GM12878 (cell line): ENCODE results near the gene NEK1. TPM values are rescaled to one million over a fixed set of nuclear protein-coding genes. Genes with fewer than 3 reads are reported as not detected.
A peak's percentile ranks its signal among the peaks of the same experiment; 100 is the strongest.

ENCODE experiments used
- ATAC-seq: fragments of 200-7000 bp; cut with Tn5 transposase; 3 replicates; pipeline ENCODE4 v1.9.1; 2020; ENCODE audit warnings: mild to moderate bottlenecking, moderate library complexity
- BruUV-seq: library from RNA; stranded (reverse); fragments of 400-500 nt; replicated peaks from 2 replicates; lab custom pipeline; 2021; lab: Mats Ljungman, UMichigan
- CTCF ChIA-PET: fragments of 300-600 bp; sonication (Branson Sonifier 250); formaldehyde crosslinking; extraction: SDS; loops from one replicate; lab custom pipeline; 2021; ENCODE audit warnings: inconsistent platforms; lab: Yijun Ruan, JAX
- POLR2A ChIA-PET: fragments of 350-600 bp; formaldehyde crosslinking; extraction: SDS; loops from one replicate; lab custom pipeline; 2021; ENCODE audit warnings: inconsistent platforms; lab: Charles Lee
- RAD21 ChIA-PET: fragments of 300-600 bp; sonication (Branson Sonifier 250); formaldehyde crosslinking; loops from one replicate; lab custom pipeline; 2023; ENCODE audit warnings: antibody characterized with exemption; ENCODE audit not compliant: unreplicated experiment; lab: Charles Lee
- SMC1A ChIA-PET: fragments of 300-600 bp; sonication (Branson Sonifier 250); formaldehyde crosslinking; loops from one replicate; lab custom pipeline; 2023; ENCODE audit not compliant: unreplicated experiment, uncharacterized antibody; lab: Charles Lee
- DNase-seq: peaks from one replicate; pipeline ENCODE4 v3.0.0-alpha.2; 2011; ENCODE audit warnings: low read depth, low spot score
- FAIRE-seq: peaks from 3 replicates; lab custom pipeline; 2011; peaks lifted over from hg19 to GRCh38; lab: Jason Lieb, UNC
- H2AFZ ChIP-seq: 2 replicates; pipeline ENCODE4 v1.6.0; 2011; ENCODE audit warnings: low read depth, low read length, control low read depth; ENCODE audit not compliant: control insufficient read depth
- H3K27ac ChIP-seq: 2 replicates; pipeline ENCODE4 v1.5.1; 2011; ENCODE audit warnings: control low read depth; ENCODE audit not compliant: control insufficient read depth, insufficient read depth
- H3K27me3 ChIP-seq, 2 experiments: replicated peaks in 1 of 2; 2 replicates each; pipeline versions ENCODE4 v1.6.0 to v1.6.1; 2011; ENCODE audit warnings: low read length in 1 of 2; ENCODE audit not compliant: control insufficient read depth in 2 of 2, insufficient read depth in 2 of 2
- H3K36me3 ChIP-seq, 2 experiments: 2 replicates each; pipeline ENCODE4 v1.5.1; 2011; ENCODE audit warnings: low read length in 1 of 2; ENCODE audit not compliant: control insufficient read depth in 2 of 2, insufficient read depth in 2 of 2
- H3K4me1 ChIP-seq: 2 replicates; pipeline ENCODE4 v1.6.1; 2011; ENCODE audit warnings: mild to moderate bottlenecking, low read length, moderate library complexity, mixed read lengths; ENCODE audit not compliant: control insufficient read depth, insufficient read depth
- H3K4me2 ChIP-seq: 2 replicates; pipeline ENCODE4 v1.6.0; 2011; ENCODE audit warnings: control low read depth; ENCODE audit not compliant: control insufficient read depth, insufficient read depth
- H3K4me3 ChIP-seq: fragments of 200-600 bp; sonication (generic); 2 replicates; pipeline ENCODE4 v1.5.1; 2016
- H3K79me2 ChIP-seq: 2 replicates; pipeline ENCODE4 v1.6.0; 2011; ENCODE audit warnings: low read length; ENCODE audit not compliant: control insufficient read depth, insufficient read depth
- H3K9ac ChIP-seq: 2 replicates; pipeline ENCODE4 v1.8.0; 2011; ENCODE audit warnings: low read length, control low read depth, mixed read lengths; ENCODE audit not compliant: control insufficient read depth, insufficient read depth
- H3K9me3 ChIP-seq: replicated peaks from 3 replicates; pipeline ENCODE4 v1.5.1; 2011; ENCODE audit warnings: mild to moderate bottlenecking, low read length; ENCODE audit not compliant: control insufficient read depth, insufficient read depth
- H4K20me1 ChIP-seq: 2 replicates; pipeline ENCODE4 v1.6.0; 2011; ENCODE audit not compliant: control insufficient read depth, insufficient read depth
- BACH1 ChIP-seq: fragments of 450-650 bp; IDR thresholded peaks from 2 replicates; pipeline ENCODE4 v1.6.1; 2017; ENCODE audit warnings: mild to moderate bottlenecking, borderline replicate concordance
- BMI1 ChIP-seq: fragments of 450-650 bp; IDR thresholded peaks from 2 replicates; pipeline ENCODE4 v1.6.1; 2016; ENCODE audit warnings: mild to moderate bottlenecking, moderate library complexity, borderline replicate concordance
- CHD2 ChIP-seq: IDR thresholded peaks from 2 replicates; pipeline ENCODE4 v1.6.1; 2011; ENCODE audit warnings: low read depth, low read length, improper control_type of control experiment, borderline replicate concordance
- MTA2 ChIP-seq: fragments of 450-650 bp; IDR thresholded peaks from 2 replicates; pipeline ENCODE4 v1.6.1; 2016; ENCODE audit warnings: low read depth, mild to moderate bottlenecking, moderate library complexity
- NFIC ChIP-seq: IDR thresholded peaks from 2 replicates; pipeline ENCODE4 v1.6.1; 2012; ENCODE audit warnings: low read depth, mild to moderate bottlenecking, inconsistent platforms, low read length, moderate library complexity
- NFXL1 ChIP-seq: fragments of 450-650 bp; IDR thresholded peaks from 2 replicates; pipeline ENCODE4 v1.6.1; 2017; ENCODE audit warnings: antibody characterized with exemption, mild to moderate bottlenecking, borderline replicate concordance
- RCOR1 ChIP-seq: conservative IDR thresholded peaks from 2 replicates; pipeline ENCODE4 v1.6.1; 2012; ENCODE audit warnings: low read depth, low read length, improper control_type of control experiment
- RUNX3 ChIP-seq: IDR thresholded peaks from 2 replicates; pipeline ENCODE4 v1.6.1; 2012; ENCODE audit warnings: low read length, inconsistent platforms
- SKIL ChIP-seq: fragments of 450-650 bp; IDR thresholded peaks from 2 replicates; pipeline ENCODE4 v1.6.1; 2017; ENCODE audit warnings: mild to moderate bottlenecking, low read depth, inconsistent platforms; ENCODE audit not compliant: poor library complexity, severe bottlenecking
- SPI1 ChIP-seq: IDR thresholded peaks from 2 replicates; pipeline ENCODE4 v1.6.1; 2011; ENCODE audit warnings: low read depth, mild to moderate bottlenecking, low read length, moderate library complexity, borderline replicate concordance; ENCODE audit not compliant: insufficient read depth
- TCF7 ChIP-seq: IDR thresholded peaks from 2 replicates; pipeline ENCODE4 v1.6.1; 2014; ENCODE audit warnings: antibody characterized with exemption, borderline replicate concordance
- WGBS: methylation state at CpG from one replicate; pipeline ENCODE4 v1.1.6; 2016; ENCODE audit warnings: low lambda C conversion rate; ENCODE audit not compliant: insufficient replicate concordance, insufficient coverage; ENCODE audit errors: missing lambda C conversion rate; 5-methylcytosine and 5-hydroxymethylcytosine counted together
- in situ Hi-C: fragments of 300-500 bp; cut with MboI; formaldehyde crosslinking; loops from 9 replicates; pipeline ENCODE4 v1.14.3; 2018; ENCODE audit warnings: mixed read lengths
- intact Hi-C: fragments of 100-400 bp; cut with micrococcal nuclease; formaldehyde crosslinking; loops from one replicate; pipeline ENCODE4 v1.14.2; 2022; ENCODE audit not compliant: unreplicated experiment
- polyA plus RNA-seq, 11 experiments: library from polyadenylated mRNA; depleted of rRNA in 4 of 11; unstranded in 6 of 11; stranded (reverse) in 5 of 11; fragments of >200 nt; fragmentation: Nextera tagmentation in 4 of 11; fragmentation: Illumina TruSeq in 1 of 11; extraction: Ambion mirVana in 4 of 11; extraction: Trizol in 1 of 11; gene quantifications; 1 replicate in 1 of 11; 2 replicates in 10 of 11; pipeline versions ENCODE4 v1.2.1 to v1.2.3, GENCODE V29; 2011 to 2016; ENCODE audit warnings: inconsistent platforms in 2 of 11, missing spikeins in 2 of 11, low read depth in 1 of 11
- total RNA-seq, 4 experiments: library from RNA; depleted of rRNA in 3 of 4; stranded (reverse); fragments of >200 nt in 3 of 4; fragmentation: Illumina TruSeq in 1 of 4; extraction: Trizol in 1 of 4; gene quantifications; 2 replicates each; pipeline versions ENCODE4 v1.2.1 to v1.2.3, GENCODE V29; 2013 to 2021
- TF ChIP-seq, protein P1 (sequence below): fragments of 150-350 bp; IDR thresholded peaks from 2 replicates; pipeline ENCODE4 v1.6.1; 2016; ENCODE audit warnings: low read depth, low read length
- TF ChIP-seq, protein P2 (sequence below): fragments of 450-650 bp; IDR thresholded peaks from 2 replicates; pipeline ENCODE4 v1.6.1; 2018; ENCODE audit warnings: mild to moderate bottlenecking, low read depth, moderate library complexity; ENCODE audit not compliant: partially characterized antibody

The NEK1 gene
- total and polyA plus RNA-seq, 10 of the 15 experiments (the other 5 are each of a cell fraction or from before 2014, with no cell fraction given) = 4.9 to 16.1 (median 7.5) TPM

DNA sequence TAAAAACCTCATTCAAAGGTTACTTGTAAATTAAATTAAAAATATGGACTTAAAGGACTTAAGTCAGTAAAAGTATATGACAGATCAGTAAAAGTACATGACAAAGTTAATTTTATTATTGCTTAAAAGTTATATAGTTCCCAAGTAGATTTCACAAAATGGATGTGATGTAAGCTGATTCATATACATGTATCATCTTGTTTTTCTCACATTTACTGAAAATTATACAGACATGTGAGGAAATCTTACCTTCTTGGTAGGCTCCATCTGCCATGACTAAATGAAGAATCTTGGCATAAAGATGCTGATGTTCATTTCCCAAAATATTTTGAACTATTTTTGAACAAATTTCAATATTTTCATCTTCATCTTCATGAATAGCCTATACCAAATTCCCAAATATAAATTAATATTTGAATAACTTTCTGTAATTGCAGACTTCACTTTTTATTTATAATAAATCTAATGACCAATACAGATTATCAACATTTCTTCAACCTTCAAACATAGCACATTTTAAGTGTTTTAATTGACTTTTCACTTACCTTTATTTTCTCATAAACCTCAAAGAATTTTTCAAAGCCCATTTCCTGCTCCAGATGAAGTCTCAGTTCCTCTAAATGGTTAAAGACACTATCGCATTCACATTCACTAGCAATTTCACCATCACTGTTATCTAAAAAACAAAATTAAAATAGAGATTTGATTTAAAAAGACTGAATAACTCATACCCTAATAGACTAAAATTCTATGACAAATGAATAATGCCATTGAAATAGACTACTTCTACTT lies 212.2 kb downstream of the NEK1 start:
- no peaks in the 10 kb centered on the region for H4K20me1 ChIP-seq
- peak; percentile 54 for FAIRE-seq
- H3K4me3 ChIP-seq = no peak overlapping the region
- no peak overlapping the region for H3K9ac ChIP-seq
- H3K79me2 ChIP-seq = no peaks in the 10 kb centered on the region
- ChIA-PET POLR2A (interaction anchor here (0.8 to 1.5 kb wide), 8 partner anchors 10 to 390 kb away, joined by 3 to 8 read pairs (median 4); partner anchors contain the start of gene CBR4), CTCF (interaction anchor here (0.6 to 1.6 kb wide), 6 partner anchors 8 to 106 kb away, joined by 3 to 5 read pairs (median 4); no protein-coding TSS in a partner anchor), RAD21 (interaction anchor here (0.9 to 3.3 kb wide), 11 partner anchors 10 to 131 kb away, joined by 3 to 23 read pairs (median 7); no protein-coding TSS in a partner anchor), SMC1A (interaction anchor here (1.1 to 8.6 kb wide), 10 partner anchors 9 to 376 kb away, joined by 3 to 76 read pairs (median 4); no protein-coding TSS in a partner anchor)
- intact Hi-C loops = loop anchor here (2.0 to 5.0 kb wide), 3 partner anchors 39 to 303 kb away; no protein-coding TSS in a partner anchor
- BruUV-seq = no TSS peak
- H3K27me3 ChIP-seq = no peaks in the 10 kb centered on the region
- H3K4me1 ChIP-seq = peaks cover 13% of the 10 kb centered on the region
- H2AFZ ChIP-seq = no peak overlapping the region
- peak overlapping the region; percentile 38; the same call in 1 of the 2 replicates for H3K4me2 ChIP-seq
- no peak for DNase-seq
- H3K36me3 ChIP-seq = no peaks in the 10 kb centered on the region; a peak in 1 of 4 replicates
- H3K27ac ChIP-seq = peak overlapping the region; percentile 24; the same call in 1 of the 2 replicates
- peak; percentile 83 for ATAC-seq
- H3K9me3 ChIP-seq = peaks cover 1% of the 10 kb centered on the region; the same call in 2 of the 3 replicates
- in situ Hi-C loops = no loop called here
- 57% methylated on average over 1 of the region's 1 CpG for WGBS
- TF ChIP-seq SPI1 (peak; percentile 92), NFXL1 (no peak), NFIC (peak; percentile 75; the same call in 1 of the 2 replicates), MTA2 (peak; percentile 92), SKIL (peak; percentile 29), BACH1 (peak; percentile 20; the same call in 1 of the 2 replicates), RUNX3 (peak; percentile 86), CHD2 (0 out of 2 replicates have a peak, but pooled peaks have one; percentile 27), TCF7 (peak; percentile 34; the same call in 1 of the 2 replicates), BMI1 (peak; percentile 68; the same call in 1 of the 2 replicates), RCOR1 (0 out of 2 replicates have a peak, but pooled peaks have one; percentile 66)
- TF ChIP-seq, protein P1, sequence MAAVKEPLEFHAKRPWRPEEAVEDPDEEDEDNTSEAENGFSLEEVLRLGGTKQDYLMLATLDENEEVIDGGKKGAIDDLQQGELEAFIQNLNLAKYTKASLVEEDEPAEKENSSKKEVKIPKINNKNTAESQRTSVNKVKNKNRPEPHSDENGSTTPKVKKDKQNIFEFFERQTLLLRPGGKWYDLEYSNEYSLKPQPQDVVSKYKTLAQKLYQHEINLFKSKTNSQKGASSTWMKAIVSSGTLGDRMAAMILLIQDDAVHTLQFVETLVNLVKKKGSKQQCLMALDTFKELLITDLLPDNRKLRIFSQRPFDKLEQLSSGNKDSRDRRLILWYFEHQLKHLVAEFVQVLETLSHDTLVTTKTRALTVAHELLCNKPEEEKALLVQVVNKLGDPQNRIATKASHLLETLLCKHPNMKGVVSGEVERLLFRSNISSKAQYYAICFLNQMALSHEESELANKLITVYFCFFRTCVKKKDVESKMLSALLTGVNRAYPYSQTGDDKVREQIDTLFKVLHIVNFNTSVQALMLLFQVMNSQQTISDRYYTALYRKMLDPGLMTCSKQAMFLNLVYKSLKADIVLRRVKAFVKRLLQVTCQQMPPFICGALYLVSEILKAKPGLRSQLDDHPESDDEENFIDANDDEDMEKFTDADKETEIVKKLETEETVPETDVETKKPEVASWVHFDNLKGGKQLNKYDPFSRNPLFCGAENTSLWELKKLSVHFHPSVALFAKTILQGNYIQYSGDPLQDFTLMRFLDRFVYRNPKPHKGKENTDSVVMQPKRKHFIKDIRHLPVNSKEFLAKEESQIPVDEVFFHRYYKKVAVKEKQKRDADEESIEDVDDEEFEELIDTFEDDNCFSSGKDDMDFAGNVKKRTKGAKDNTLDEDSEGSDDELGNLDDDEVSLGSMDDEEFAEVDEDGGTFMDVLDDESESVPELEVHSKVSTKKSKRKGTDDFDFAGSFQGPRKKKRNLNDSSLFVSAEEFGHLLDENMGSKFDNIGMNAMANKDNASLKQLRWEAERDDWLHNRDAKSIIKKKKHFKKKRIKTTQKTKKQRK = no peak
- TF ChIP-seq, protein P2, sequence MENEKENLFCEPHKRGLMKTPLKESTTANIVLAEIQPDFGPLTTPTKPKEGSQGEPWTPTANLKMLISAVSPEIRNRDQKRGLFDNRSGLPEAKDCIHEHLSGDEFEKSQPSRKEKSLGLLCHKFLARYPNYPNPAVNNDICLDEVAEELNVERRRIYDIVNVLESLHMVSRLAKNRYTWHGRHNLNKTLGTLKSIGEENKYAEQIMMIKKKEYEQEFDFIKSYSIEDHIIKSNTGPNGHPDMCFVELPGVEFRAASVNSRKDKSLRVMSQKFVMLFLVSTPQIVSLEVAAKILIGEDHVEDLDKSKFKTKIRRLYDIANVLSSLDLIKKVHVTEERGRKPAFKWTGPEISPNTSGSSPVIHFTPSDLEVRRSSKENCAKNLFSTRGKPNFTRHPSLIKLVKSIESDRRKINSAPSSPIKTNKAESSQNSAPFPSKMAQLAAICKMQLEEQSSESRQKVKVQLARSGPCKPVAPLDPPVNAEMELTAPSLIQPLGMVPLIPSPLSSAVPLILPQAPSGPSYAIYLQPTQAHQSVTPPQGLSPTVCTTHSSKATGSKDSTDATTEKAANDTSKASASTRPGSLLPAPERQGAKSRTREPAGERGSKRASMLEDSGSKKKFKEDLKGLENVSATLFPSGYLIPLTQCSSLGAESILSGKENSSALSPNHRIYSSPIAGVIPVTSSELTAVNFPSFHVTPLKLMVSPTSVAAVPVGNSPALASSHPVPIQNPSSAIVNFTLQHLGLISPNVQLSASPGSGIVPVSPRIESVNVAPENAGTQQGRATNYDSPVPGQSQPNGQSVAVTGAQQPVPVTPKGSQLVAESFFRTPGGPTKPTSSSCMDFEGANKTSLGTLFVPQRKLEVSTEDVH = no peak
